Smooth muscle cell (in vitro differentiated cells): ENCODE data around the gene TNS3. TPM values are rescaled to one million over a fixed set of nuclear protein-coding genes. Genes with fewer than 3 reads are reported as not detected.

Experiments used
- DNase-seq: peaks from one replicate; lab custom pipeline; 2025; ENCODE audit not compliant: unreplicated experiment; lab: John Stamatoyannopoulos, UW
- H2AFZ ChIP-seq: fragments of 200-600 bp; sonication (generic); 2 replicates; pipeline ENCODE4 v1.6.0; 2016; ENCODE audit warnings: antibody characterized with exemption, low read depth, mild to moderate bottlenecking
- H3F3A ChIP-seq: fragments of 200-600 bp; sonication (generic); 2 replicates; pipeline ENCODE4 v1.6.0; 2017; ENCODE audit warnings: antibody characterized with exemption, low read depth
- H3K27ac ChIP-seq: fragments of 200-600 bp; sonication (generic); 2 replicates; pipeline ENCODE4 v1.5.1; 2016; ENCODE audit warnings: low read depth, mild to moderate bottlenecking
- H3K27me3 ChIP-seq: fragments of 200-600 bp; sonication (generic); 2 replicates; pipeline ENCODE4 v1.6.1; 2016; ENCODE audit warnings: low read depth, mild to moderate bottlenecking
- H3K36me3 ChIP-seq: fragments of 200-600 bp; sonication (generic); 2 replicates; pipeline ENCODE4 v1.5.1; 2016; ENCODE audit warnings: low read depth
- H3K4me1 ChIP-seq: fragments of 200-600 bp; sonication (generic); 2 replicates; pipeline ENCODE4 v1.5.1; 2016; ENCODE audit warnings: low read depth
- H3K4me2 ChIP-seq: fragments of 200-600 bp; sonication (generic); 2 replicates; pipeline ENCODE4 v1.6.0; 2016; ENCODE audit warnings: mild to moderate bottlenecking
- H3K4me3 ChIP-seq: fragments of 200-600 bp; sonication (generic); 2 replicates; pipeline ENCODE4 v1.5.1; 2016; ENCODE audit warnings: mild to moderate bottlenecking
- H3K79me2 ChIP-seq: fragments of 200-600 bp; sonication (generic); 2 replicates; pipeline ENCODE4 v1.6.0; 2016; ENCODE audit warnings: low read depth, mild to moderate bottlenecking
- H3K9ac ChIP-seq: fragments of 200-600 bp; sonication (generic); 2 replicates; pipeline ENCODE4 v1.6.0; 2016; ENCODE audit warnings: low read depth
- H3K9me3 ChIP-seq: fragments of 200-600 bp; sonication (generic); replicated peaks from 2 replicates; pipeline ENCODE4 v1.5.1; 2016; ENCODE audit warnings: low read depth
- H4K20me1 ChIP-seq: fragments of 200-600 bp; sonication (generic); 2 replicates; pipeline ENCODE4 v1.6.0; 2016; ENCODE audit warnings: low read depth
- WGBS: methylation state at CpG from one replicate; pipeline ENCODE4 v1.1.7; 2016; ENCODE audit warnings: low lambda C conversion rate; 5-methylcytosine and 5-hydroxymethylcytosine counted together
- polyA plus RNA-seq: library from polyadenylated mRNA; unstranded; fragments of >200 nt; fragmentation: Nextera tagmentation; extraction: Ambion mirVana; gene quantifications from 2 replicates; pipeline ENCODE4 v1.2.1, GENCODE V29; 2016
- total RNA-seq: library from RNA; depleted of rRNA; stranded (reverse); fragments of >200 nt; gene quantifications from 2 replicates; pipeline ENCODE4 v1.2.3, GENCODE V29; 2014
- TF ChIP-seq, protein P1 (sequence below): fragments of 200-600 bp; sonication (generic); IDR thresholded peaks from 2 replicates; pipeline ENCODE4 v1.5.1; 2017; ENCODE audit warnings: borderline replicate concordance, mild to moderate bottlenecking, antibody characterized with exemption; ENCODE audit not compliant: insufficient read depth, poor library complexity, severe bottlenecking

Gene TNS3
- total and polyA plus RNA-seq, 2 experiments from 2014 or later: 32.6 to 50.5 TPM

DNA sequence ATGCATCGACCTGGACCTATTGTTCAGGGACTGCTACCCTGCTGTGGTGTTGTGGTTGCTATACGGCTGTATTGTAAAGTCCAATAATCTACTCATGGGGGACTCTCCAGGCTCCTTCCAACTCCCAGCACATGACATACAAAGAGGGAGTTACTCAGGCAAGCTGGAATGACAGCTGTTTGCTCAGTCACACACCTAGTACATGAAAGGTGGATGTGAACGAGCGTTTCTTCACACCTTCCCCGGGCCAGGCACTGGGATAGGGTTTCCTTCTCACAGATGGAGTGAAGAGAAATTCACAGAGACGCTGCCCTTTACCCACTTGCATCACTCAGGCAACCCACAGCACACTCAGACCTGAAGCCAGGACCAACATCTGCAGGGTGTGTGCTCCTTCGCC is 215.7 kb downstream of the TNS3 start:
- Histone ChIP-seq H3K4me3 (no peak overlapping the region), H3K9me3 (no peaks in the 10 kb centered on the region), H4K20me1 (peaks cover 97% of the 10 kb centered on the region)

DNA sequence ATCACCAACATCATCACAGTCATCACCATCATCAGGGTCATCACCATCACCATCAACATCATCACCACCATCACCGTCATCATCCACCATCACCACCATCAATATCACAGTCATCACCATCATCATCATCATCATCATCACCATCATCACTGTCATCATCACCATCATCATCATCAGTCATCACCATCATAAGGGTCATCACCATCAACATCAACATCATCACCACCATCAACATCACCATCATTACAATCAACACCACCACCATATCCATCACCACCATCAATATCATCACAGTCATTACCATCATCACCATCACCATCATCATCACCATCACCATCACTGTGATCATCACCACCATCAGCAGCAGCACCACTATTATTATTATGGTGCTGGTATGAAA is 218.9 kb downstream of the TNS3 start:
- H3K27me3 ChIP-seq: no peaks in the 10 kb centered on the region
- DNase-seq: no peak
- TF ChIP-seq, protein P1, sequence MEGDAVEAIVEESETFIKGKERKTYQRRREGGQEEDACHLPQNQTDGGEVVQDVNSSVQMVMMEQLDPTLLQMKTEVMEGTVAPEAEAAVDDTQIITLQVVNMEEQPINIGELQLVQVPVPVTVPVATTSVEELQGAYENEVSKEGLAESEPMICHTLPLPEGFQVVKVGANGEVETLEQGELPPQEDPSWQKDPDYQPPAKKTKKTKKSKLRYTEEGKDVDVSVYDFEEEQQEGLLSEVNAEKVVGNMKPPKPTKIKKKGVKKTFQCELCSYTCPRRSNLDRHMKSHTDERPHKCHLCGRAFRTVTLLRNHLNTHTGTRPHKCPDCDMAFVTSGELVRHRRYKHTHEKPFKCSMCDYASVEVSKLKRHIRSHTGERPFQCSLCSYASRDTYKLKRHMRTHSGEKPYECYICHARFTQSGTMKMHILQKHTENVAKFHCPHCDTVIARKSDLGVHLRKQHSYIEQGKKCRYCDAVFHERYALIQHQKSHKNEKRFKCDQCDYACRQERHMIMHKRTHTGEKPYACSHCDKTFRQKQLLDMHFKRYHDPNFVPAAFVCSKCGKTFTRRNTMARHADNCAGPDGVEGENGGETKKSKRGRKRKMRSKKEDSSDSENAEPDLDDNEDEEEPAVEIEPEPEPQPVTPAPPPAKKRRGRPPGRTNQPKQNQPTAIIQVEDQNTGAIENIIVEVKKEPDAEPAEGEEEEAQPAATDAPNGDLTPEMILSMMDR: no peak
- no peaks in the 10 kb centered on the region for H3K36me3 ChIP-seq
- 60% methylated on average over 1 of the region's 1 CpG for WGBS
- H3K9ac ChIP-seq: no peak overlapping the region
- H4K20me1 ChIP-seq: peaks cover 99% of the 10 kb centered on the region
- H3K9me3 ChIP-seq: no peaks in the 10 kb centered on the region
- H3K4me1 ChIP-seq: no peaks in the 10 kb centered on the region
- no peak overlapping the region for H3K4me2 ChIP-seq
- H3K79me2 ChIP-seq: peaks cover 62% of the 10 kb centered on the region
- H3K4me3 ChIP-seq: no peak overlapping the region
- H3K27ac ChIP-seq: no peak overlapping the region
- no peak overlapping the region for H2AFZ ChIP-seq
- H3F3A ChIP-seq: no peaks in the 10 kb centered on the region

More for the DNA sequence above, 215.7 kb downstream of the TNS3 start:
- 96% methylated on average over 7 of the region's 7 CpGs for WGBS
- no peaks in the 10 kb centered on the region for H3K36me3 ChIP-seq
- peaks cover 33% of the 10 kb centered on the region for H3K79me2 ChIP-seq
- no peaks in the 10 kb centered on the region for H3F3A ChIP-seq
- DNase-seq: no peak
- H3K9ac ChIP-seq: no peak overlapping the region
- H3K4me1 ChIP-seq: no peaks in the 10 kb centered on the region
- no peaks in the 10 kb centered on the region for H3K27me3 ChIP-seq
- H3K27ac ChIP-seq: no peak overlapping the region
- H2AFZ ChIP-seq: no peak overlapping the region
- TF ChIP-seq, protein P1: no peak
- H3K4me2 ChIP-seq: no peak overlapping the region

DNA sequence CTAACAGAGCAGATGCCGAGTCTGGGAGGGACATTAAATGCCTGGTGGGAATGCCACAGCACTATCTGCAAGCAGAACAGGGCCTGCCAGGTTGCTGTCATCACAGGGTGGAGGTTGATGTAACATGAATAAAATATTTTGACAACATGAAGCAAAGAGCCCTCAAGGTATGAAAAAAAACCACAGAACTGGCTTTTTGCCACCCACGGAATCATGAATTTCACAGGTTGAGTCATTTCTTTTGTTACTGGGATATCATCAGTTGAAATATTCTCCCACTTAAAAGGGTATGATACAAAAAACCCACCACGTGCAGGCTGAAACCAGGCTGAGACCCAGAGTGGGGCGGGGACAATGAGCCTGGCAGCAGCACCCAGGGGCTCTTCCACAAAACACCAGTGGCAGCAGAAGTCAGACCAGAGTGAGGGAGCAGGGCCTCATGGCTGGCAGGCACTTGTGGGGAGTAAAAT is 220.1 kb downstream of the TNS3 start:
- Histone ChIP-seq H3K9me3 (no peaks in the 10 kb centered on the region), H3F3A (no peaks in the 10 kb centered on the region), H3K27me3 (no peaks in the 10 kb centered on the region), H3K79me2 (peaks cover 71% of the 10 kb centered on the region), H3K4me2 (no peak overlapping the region), H3K27ac (no peak overlapping the region), H2AFZ (no peak overlapping the region), H4K20me1 (peaks cover 99% of the 10 kb centered on the region), H3K36me3 (no peaks in the 10 kb centered on the region), H3K9ac (no peak overlapping the region), H3K4me3 (no peak overlapping the region), H3K4me1 (no peaks in the 10 kb centered on the region)
- DNase-seq: no peak
- TF ChIP-seq, protein P1: no peak
- WGBS: 61% methylated on average over 4 of the region's 4 CpGs

DNA sequence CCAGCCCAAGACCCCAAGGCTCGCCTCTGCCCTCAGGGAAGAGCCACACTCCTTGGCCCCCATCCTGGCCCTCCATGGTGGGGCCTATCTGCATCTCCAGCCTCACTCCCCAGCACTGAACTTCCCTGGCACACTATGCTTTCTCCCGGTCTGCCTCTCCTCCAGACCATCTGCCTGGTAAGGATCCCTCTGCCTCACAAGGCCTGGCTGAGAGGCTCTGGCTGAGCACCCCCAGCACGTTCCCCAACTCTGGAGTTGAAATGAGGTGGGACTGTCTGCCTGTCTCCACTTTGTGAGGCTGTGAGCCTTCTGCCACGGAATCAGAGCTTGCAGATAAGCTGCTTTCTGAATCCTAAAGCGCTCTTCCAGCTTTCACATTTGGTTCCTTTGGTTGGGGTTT is 220.7 kb downstream of the TNS3 start:
- Histone ChIP-seq H3K9me3 (no peaks in the 10 kb centered on the region), H3K27me3 (no peaks in the 10 kb centered on the region), H3K4me1 (no peaks in the 10 kb centered on the region), H3K79me2 (peaks cover 76% of the 10 kb centered on the region), H3K9ac (no peak overlapping the region), H3K4me2 (no peak overlapping the region), H3F3A (no peaks in the 10 kb centered on the region), H2AFZ (no peak overlapping the region), H3K4me3 (no peak overlapping the region), H4K20me1 (peaks cover 99% of the 10 kb centered on the region), H3K36me3 (no peaks in the 10 kb centered on the region), H3K27ac (no peak overlapping the region)
- TF ChIP-seq, protein P1: no peak
- WGBS: 97% methylated on average over 5 of the region's 5 CpGs
- no peak for DNase-seq
